Lower leg skin (tissue), 3 donors: ENCODE data around the gene STAP2.

Experiments
- POLR2A ChIP-seq, 2 donors: fragments of 450-650 bp; IDR thresholded peaks; one replicate each; pipeline ENCODE4 v1.6.1; 2016 to 2017; ENCODE audit warnings: antibody characterized with exemption in 2 of 2, mild to moderate bottlenecking in 1 of 2, moderate library complexity in 1 of 2
- TF ChIP-seq, protein P1 (sequence below), 3 donors: fragments of 450-650 bp; IDR thresholded peaks; one replicate each; pipeline ENCODE4 v1.5.1; 2016; ENCODE audit warnings: antibody characterized with exemption in 3 of 3, mild to moderate bottlenecking in 3 of 3, moderate library complexity in 2 of 3

DNA sequence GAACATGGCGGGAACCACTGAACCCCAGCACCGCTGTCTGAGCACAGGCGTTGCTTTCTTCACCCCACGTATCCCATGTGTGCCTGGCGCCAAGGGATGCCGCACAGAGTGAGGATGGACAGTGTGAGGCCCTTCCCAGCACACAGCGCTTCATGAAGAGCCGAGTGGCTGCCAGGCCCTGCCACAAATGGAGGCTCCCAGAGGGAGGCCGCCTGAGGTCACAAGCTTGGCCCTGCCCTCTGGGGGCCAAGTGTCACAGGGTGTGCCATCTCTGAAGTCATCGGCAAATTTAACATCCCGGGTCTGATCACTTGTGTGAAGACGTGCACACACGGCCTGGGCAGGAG, 29.1 kb upstream of the STAP2 start:
- TF ChIP-seq, protein P1, sequence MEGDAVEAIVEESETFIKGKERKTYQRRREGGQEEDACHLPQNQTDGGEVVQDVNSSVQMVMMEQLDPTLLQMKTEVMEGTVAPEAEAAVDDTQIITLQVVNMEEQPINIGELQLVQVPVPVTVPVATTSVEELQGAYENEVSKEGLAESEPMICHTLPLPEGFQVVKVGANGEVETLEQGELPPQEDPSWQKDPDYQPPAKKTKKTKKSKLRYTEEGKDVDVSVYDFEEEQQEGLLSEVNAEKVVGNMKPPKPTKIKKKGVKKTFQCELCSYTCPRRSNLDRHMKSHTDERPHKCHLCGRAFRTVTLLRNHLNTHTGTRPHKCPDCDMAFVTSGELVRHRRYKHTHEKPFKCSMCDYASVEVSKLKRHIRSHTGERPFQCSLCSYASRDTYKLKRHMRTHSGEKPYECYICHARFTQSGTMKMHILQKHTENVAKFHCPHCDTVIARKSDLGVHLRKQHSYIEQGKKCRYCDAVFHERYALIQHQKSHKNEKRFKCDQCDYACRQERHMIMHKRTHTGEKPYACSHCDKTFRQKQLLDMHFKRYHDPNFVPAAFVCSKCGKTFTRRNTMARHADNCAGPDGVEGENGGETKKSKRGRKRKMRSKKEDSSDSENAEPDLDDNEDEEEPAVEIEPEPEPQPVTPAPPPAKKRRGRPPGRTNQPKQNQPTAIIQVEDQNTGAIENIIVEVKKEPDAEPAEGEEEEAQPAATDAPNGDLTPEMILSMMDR (IDR thresholded peaks at IDR 0.05): no peak
- TF ChIP-seq POLR2A (IDR thresholded peaks at IDR 0.05): no peak
